SK-N-SH (cell line): ENCODE results near the gene BNIP1.

Source experiments
- EP300 ChIP-seq, 2 experiments: IDR thresholded peaks; 2 replicates each; pipeline versions ENCODE4 v1.4.0 to v1.6.1; 2012; ENCODE audit warnings: borderline replicate concordance in 1 of 2, low read depth in 1 of 2, low read length in 1 of 2
- FOSL2 ChIP-seq: IDR thresholded peaks from 2 replicates; pipeline ENCODE4 v1.4.0; 2012; ENCODE audit warnings: low read depth, mild to moderate bottlenecking, moderate library complexity, borderline replicate concordance
- FOXM1 ChIP-seq: IDR thresholded peaks from 2 replicates; pipeline ENCODE4 v1.4.0; 2012; ENCODE audit warnings: low read depth, mild to moderate bottlenecking
- NFIC ChIP-seq: IDR thresholded peaks from 2 replicates; pipeline ENCODE4 v1.4.0; 2012; ENCODE audit warnings: borderline replicate concordance
- POLR2AphosphoS5 ChIP-seq: IDR thresholded peaks from 2 replicates; pipeline ENCODE4 v1.6.1; 2012; ENCODE audit warnings: low read depth, low read length
- RAD21 ChIP-seq: IDR thresholded peaks from 2 replicates; pipeline ENCODE4 v1.6.1; 2012; ENCODE audit warnings: mild to moderate bottlenecking, low read length
- RCOR1 ChIP-seq: fragments of 150-350 bp; IDR thresholded peaks from 2 replicates; pipeline ENCODE4 v1.6.1; 2017; ENCODE audit warnings: antibody characterized with exemption, low read length
- SIN3A ChIP-seq: IDR thresholded peaks from 2 replicates; pipeline ENCODE4 v1.6.1; 2012; ENCODE audit warnings: low read depth, mild to moderate bottlenecking, low read length, moderate library complexity, borderline replicate concordance
- TAF1 ChIP-seq: IDR thresholded peaks from 2 replicates; pipeline ENCODE4 v1.6.1; 2012; ENCODE audit warnings: low read depth, mild to moderate bottlenecking, low read length, moderate library complexity, borderline replicate concordance
- TCF12 ChIP-seq: IDR thresholded peaks from 2 replicates; pipeline ENCODE4 v1.4.0; 2012
- TF ChIP-seq, protein P1 (sequence below): fragments of 200-600 bp; sonication (generic); IDR thresholded peaks from 2 replicates; pipeline ENCODE4 v1.6.1; 2017; ENCODE audit warnings: antibody characterized with exemption, mild to moderate bottlenecking, moderate library complexity
- TF ChIP-seq, protein P2 (sequence below): fragments of 150-350 bp; IDR thresholded peaks from 2 replicates; pipeline ENCODE4 v1.6.1; 2016; ENCODE audit warnings: mild to moderate bottlenecking, low read depth, low read length

DNA sequence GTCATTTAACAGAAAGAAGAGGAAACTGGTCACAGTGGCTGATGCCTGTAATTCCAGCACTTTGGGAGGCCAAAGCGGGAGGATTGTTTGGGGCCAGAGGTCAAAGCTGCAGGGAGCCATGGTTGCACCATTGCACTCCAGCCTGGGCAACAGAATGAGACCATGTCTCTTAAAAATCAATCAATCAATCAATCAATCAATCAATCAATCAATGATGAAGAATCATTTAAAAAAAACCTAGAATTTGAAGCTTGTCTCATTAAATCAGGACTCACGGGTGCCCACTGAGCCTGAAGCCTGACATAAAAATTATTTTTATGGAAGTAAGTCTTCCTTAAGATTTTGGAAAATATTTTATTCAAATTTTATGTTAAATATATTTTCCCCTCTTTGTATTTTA lies 43.9 kb downstream of the BNIP1 start:
- no peak for TF ChIP-seq NFIC
- TF ChIP-seq FOSL2, result no peak
- TF ChIP-seq RAD21, result no peak
- TF ChIP-seq, protein P1, sequence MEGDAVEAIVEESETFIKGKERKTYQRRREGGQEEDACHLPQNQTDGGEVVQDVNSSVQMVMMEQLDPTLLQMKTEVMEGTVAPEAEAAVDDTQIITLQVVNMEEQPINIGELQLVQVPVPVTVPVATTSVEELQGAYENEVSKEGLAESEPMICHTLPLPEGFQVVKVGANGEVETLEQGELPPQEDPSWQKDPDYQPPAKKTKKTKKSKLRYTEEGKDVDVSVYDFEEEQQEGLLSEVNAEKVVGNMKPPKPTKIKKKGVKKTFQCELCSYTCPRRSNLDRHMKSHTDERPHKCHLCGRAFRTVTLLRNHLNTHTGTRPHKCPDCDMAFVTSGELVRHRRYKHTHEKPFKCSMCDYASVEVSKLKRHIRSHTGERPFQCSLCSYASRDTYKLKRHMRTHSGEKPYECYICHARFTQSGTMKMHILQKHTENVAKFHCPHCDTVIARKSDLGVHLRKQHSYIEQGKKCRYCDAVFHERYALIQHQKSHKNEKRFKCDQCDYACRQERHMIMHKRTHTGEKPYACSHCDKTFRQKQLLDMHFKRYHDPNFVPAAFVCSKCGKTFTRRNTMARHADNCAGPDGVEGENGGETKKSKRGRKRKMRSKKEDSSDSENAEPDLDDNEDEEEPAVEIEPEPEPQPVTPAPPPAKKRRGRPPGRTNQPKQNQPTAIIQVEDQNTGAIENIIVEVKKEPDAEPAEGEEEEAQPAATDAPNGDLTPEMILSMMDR, result no peak
- TF ChIP-seq FOXM1, result no peak
- TF ChIP-seq, protein P2, sequence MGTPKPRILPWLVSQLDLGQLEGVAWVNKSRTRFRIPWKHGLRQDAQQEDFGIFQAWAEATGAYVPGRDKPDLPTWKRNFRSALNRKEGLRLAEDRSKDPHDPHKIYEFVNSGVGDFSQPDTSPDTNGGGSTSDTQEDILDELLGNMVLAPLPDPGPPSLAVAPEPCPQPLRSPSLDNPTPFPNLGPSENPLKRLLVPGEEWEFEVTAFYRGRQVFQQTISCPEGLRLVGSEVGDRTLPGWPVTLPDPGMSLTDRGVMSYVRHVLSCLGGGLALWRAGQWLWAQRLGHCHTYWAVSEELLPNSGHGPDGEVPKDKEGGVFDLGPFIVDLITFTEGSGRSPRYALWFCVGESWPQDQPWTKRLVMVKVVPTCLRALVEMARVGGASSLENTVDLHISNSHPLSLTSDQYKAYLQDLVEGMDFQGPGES, result no peak
- TF ChIP-seq EP300 (IDR thresholded peaks at IDR 0.05; ENCODE audit: borderline replicate concordance in 1 of 2, low read depth in 1 of 2, low read length in 1 of 2), result no peak
- TF ChIP-seq TAF1, result no peak
- no peak for TF ChIP-seq TCF12
- TF ChIP-seq POLR2AphosphoS5, result no peak
- no peak for TF ChIP-seq RCOR1
- no peak for TF ChIP-seq SIN3A
